Spinal cord (tissue), 10 donors: ENCODE data around the gene RHBDF2. TPM values are rescaled to one million over a fixed set of nuclear protein-coding genes. Genes with fewer than 3 reads are reported as not detected.
"Not testable (repeated sequence)": the region's sequence is repeated elsewhere in the genome, so short reads cannot be mapped to it uniquely, and the experiment has no call there.

Source experiments
- DNase-seq, 6 donors: peaks; one replicate each; pipeline versions ENCODE4 v3.0.0 to v3.0.0-alpha.2; 2013 to 2015; ENCODE audit warnings: low spot score in 6 of 6, low read depth in 4 of 6
- H3K27ac ChIP-seq: one replicate; pipeline ENCODE4 v1.5.1; 2013; ENCODE audit warnings: low read depth, low read length, control low read depth
- H3K27me3 ChIP-seq: one replicate; pipeline ENCODE4 v1.6.1; 2013; ENCODE audit warnings: low read length; ENCODE audit not compliant: control insufficient read depth, insufficient read depth
- H3K36me3 ChIP-seq: one replicate; pipeline ENCODE4 v1.6.1; 2013; ENCODE audit warnings: low read length; ENCODE audit not compliant: control insufficient read depth, insufficient read depth
- H3K4me1 ChIP-seq: one replicate; pipeline ENCODE4 v1.6.1; 2013; ENCODE audit warnings: low read length; ENCODE audit not compliant: control insufficient read depth, insufficient read depth
- H3K4me3 ChIP-seq: one replicate; pipeline ENCODE4 v1.5.1; 2013; ENCODE audit warnings: low read depth, low read length, control low read depth
- H3K9me3 ChIP-seq: one replicate; pipeline ENCODE4 v1.6.1; 2013; ENCODE audit warnings: low read length; ENCODE audit not compliant: control insufficient read depth, insufficient read depth
- WGBS: methylation state at CpG from one replicate; pipeline ENCODE4 v1.1.5; 2013; ENCODE audit warnings: missing lambda C conversion rate; ENCODE audit not compliant: insufficient coverage; 5-methylcytosine and 5-hydroxymethylcytosine counted together
- polyA plus RNA-seq, 2 donors: library from polyadenylated mRNA; unstranded; fragments of 120-200 nt; gene quantifications; one replicate each; pipeline ENCODE4 v1.2.1, GENCODE V29; 2013; ENCODE audit not compliant: insufficient read length in 2 of 2
- total RNA-seq, 2 donors: library from RNA; depleted of rRNA in 1 of 2; stranded (reverse); fragments of 120-200 nt in 1 of 2; fragments of >200 nt in 1 of 2; gene quantifications; one replicate each; pipeline versions ENCODE4 v1.2.3 to v1.2.4, GENCODE V29; 2013 to 2014
- donor health status: healthy.

Gene RHBDF2
- total and polyA plus RNA-seq, 4 donors, result 6.3 to 10.9 (median 8.9) TPM

- 86% methylated on average over 4 of the region's 9 CpGs for WGBS
- Histone ChIP-seq H3K9me3 (no peaks in the 10 kb centered on the region), H3K27me3 (peaks cover 32% of the 10 kb centered on the region), H3K27ac (no peak overlapping the region), H3K4me1 (peaks cover 74% of the 10 kb centered on the region), H3K36me3 (peaks cover 9% of the 10 kb centered on the region), H3K4me3 (no peak overlapping the region)
- no peak for DNase-seq
Observed at GRCh38 chr17:76538941-76539570, 37.8 kb upstream of the RHBDF2 start.

- H3K9me3 ChIP-seq, result no peaks in the 10 kb centered on the region
- H3K4me1 ChIP-seq, result peaks cover 67% of the 10 kb centered on the region
- H3K4me3 ChIP-seq, result no peak overlapping the region
- peaks cover 32% of the 10 kb centered on the region for H3K27me3 ChIP-seq
- 12% methylated on average over 37 of the region's 37 CpGs for WGBS
- peaks cover 9% of the 10 kb centered on the region for H3K36me3 ChIP-seq
- DNase-seq, result no peak
- no peak overlapping the region for H3K27ac ChIP-seq
Observed at GRCh38 chr17:76538281-76538931, 37.2 kb upstream of the RHBDF2 start.

- H3K27me3 ChIP-seq, result peaks cover 32% of the 10 kb centered on the region
- no peak within 1 kb of the TSS for H3K27ac ChIP-seq
- under 1% methylated on average over 65 of the region's 95 CpGs for WGBS
- H3K9me3 ChIP-seq, result no peaks in the 10 kb centered on the region
- peak within 1 kb of the TSS; percentile 37 for H3K4me3 ChIP-seq
- DNase-seq, result peak in 2 of 6 donors; percentile 60 to 79
- peaks cover 9% of the 10 kb centered on the region for H3K36me3 ChIP-seq
- peaks cover 61% of the 10 kb centered on the region for H3K4me1 ChIP-seq
Observed at GRCh38 chr17:76537578-76538280, 36.5 kb upstream of the RHBDF2 start, which contains the start of gene CYGB. CYGB (minus strand) TSS chr17:76537709; CDS start chr17:76537542, 167 bp downstream.

- peaks cover 57% of the 10 kb centered on the region for H3K4me1 ChIP-seq
- peaks cover 9% of the 10 kb centered on the region for H3K36me3 ChIP-seq
- peak overlapping the region; percentile 37 for H3K4me3 ChIP-seq
- H3K27me3 ChIP-seq, result peaks cover 32% of the 10 kb centered on the region
- no peak for DNase-seq
- H3K9me3 ChIP-seq, result no peaks in the 10 kb centered on the region
- 2% methylated on average over 25 of the region's 26 CpGs for WGBS
- H3K27ac ChIP-seq, result no peak overlapping the region
Observed at GRCh38 chr17:76537288-76537577, 36.0 kb upstream of the RHBDF2 start.

- Histone ChIP-seq H3K36me3 (peaks cover 9% of the 10 kb centered on the region), H3K27ac (no peak overlapping the region), H3K4me3 (peak overlapping the region; percentile 37), H3K27me3 (peaks cover 32% of the 10 kb centered on the region), H3K9me3 (no peaks in the 10 kb centered on the region), H3K4me1 (peaks cover 58% of the 10 kb centered on the region)
- no peak for DNase-seq
- WGBS, result 33% methylated on average over 22 of the region's 25 CpGs
Observed at GRCh38 chr17:76536511-76537287, 35.5 kb upstream of the RHBDF2 start.

- no peak for DNase-seq
- no peaks in the 10 kb centered on the region for H3K9me3 ChIP-seq
- H3K4me3 ChIP-seq, result no peak overlapping the region
- WGBS, result 87% methylated on average over 14 of the region's 19 CpGs
- peaks cover 32% of the 10 kb centered on the region for H3K27me3 ChIP-seq
- peaks cover 17% of the 10 kb centered on the region for H3K36me3 ChIP-seq
- no peak overlapping the region for H3K27ac ChIP-seq
- H3K4me1 ChIP-seq, result peaks cover 59% of the 10 kb centered on the region
Observed at GRCh38 chr17:76535788-76536510, 34.7 kb upstream of the RHBDF2 start.

GRCh38 chr17:76534831-76535732 lies 33.9 kb upstream of the RHBDF2 start:
- DNase-seq, result no peak
- H3K36me3 ChIP-seq, result peaks cover 25% of the 10 kb centered on the region
- 79% methylated on average over 5 of the region's 7 CpGs for WGBS
- H3K4me1 ChIP-seq, result peaks cover 59% of the 10 kb centered on the region
- no peak overlapping the region for H3K4me3 ChIP-seq
- no peak overlapping the region for H3K27ac ChIP-seq
- no peaks in the 10 kb centered on the region for H3K9me3 ChIP-seq
- peaks cover 32% of the 10 kb centered on the region for H3K27me3 ChIP-seq

GRCh38 chr17:76533640-76534359 lies 32.6 kb upstream of the RHBDF2 start:
- 95% methylated on average over 2 of the region's 9 CpGs for WGBS
- not testable (repeated sequence) for H3K9me3 ChIP-seq, DNase-seq, H3K27ac ChIP-seq, H3K4me3 ChIP-seq
- peaks cover 63% of the 10 kb centered on the region for H3K4me1 ChIP-seq
- H3K27me3 ChIP-seq, result peaks cover 22% of the 10 kb centered on the region
- peaks cover 35% of the 10 kb centered on the region for H3K36me3 ChIP-seq
